Panc1 (cell line): ENCODE data around the gene RPL7A. TPM values are rescaled to one million over a fixed set of nuclear protein-coding genes. Genes with fewer than 3 reads are reported as not detected.

Experiments used
- ATAC-seq: fragments of 200-7000 bp; cut with Tn5 transposase; 2 replicates; pipeline ENCODE4 v1.9.1; 2020; ENCODE audit warnings: mild to moderate bottlenecking, moderate library complexity
- BruUV-seq: library from RNA; stranded (reverse); fragments of 400-500 nt; replicated peaks from 2 replicates; lab custom pipeline; 2021; lab: Mats Ljungman, UMichigan
- CTCF ChIA-PET: fragments of 300-600 bp; sonication (Branson Sonifier 250); formaldehyde crosslinking; loops from one replicate; lab custom pipeline; 2022; ENCODE audit warnings: antibody characterized with exemption; lab: Charles Lee
- POLR2A ChIA-PET: fragments of 300-600 bp; sonication (Branson Sonifier 250); formaldehyde crosslinking; loops from one replicate; lab custom pipeline; 2022; ENCODE audit warnings: antibody characterized with exemption; lab: Charles Lee
- DNase-seq: peaks from one replicate; pipeline ENCODE4 v3.0.0-alpha.2; 2010; ENCODE audit warnings: low read depth, low spot score
- H3K27ac ChIP-seq: 2 replicates; pipeline ENCODE4 v1.5.1; 2011; ENCODE audit warnings: mild to moderate bottlenecking, low read length, inconsistent platforms
- H3K27me3 ChIP-seq: fragments of 200-500 bp; sonication (Bioruptor generic); 2 replicates; pipeline ENCODE4 v1.6.0; 2014; ENCODE audit warnings: low read length, inconsistent platforms; ENCODE audit not compliant: control insufficient read depth, insufficient read depth
- H3K36me3 ChIP-seq: fragments of 200-500 bp; sonication (Bioruptor generic); 2 replicates; pipeline ENCODE4 v1.5.1; 2014; ENCODE audit warnings: inconsistent platforms, mild to moderate bottlenecking, low read length, moderate library complexity; ENCODE audit not compliant: control insufficient read depth, insufficient read depth
- H3K4me1 ChIP-seq: 2 replicates; pipeline ENCODE4 v1.5.1; 2011; ENCODE audit warnings: inconsistent platforms, mild to moderate bottlenecking, low read length, moderate library complexity; ENCODE audit not compliant: control insufficient read depth, insufficient read depth
- H3K4me3 ChIP-seq, 2 experiments: 2 replicates each; pipeline ENCODE4 v1.5.1; 2011 to 2012; ENCODE audit warnings: low read depth in 2 of 2, low read length in 2 of 2, mild to moderate bottlenecking in 2 of 2, inconsistent platforms in 1 of 2, moderate library complexity in 1 of 2
- H3K9me3 ChIP-seq: fragments of 200-500 bp; sonication (Bioruptor generic); 2 replicates; pipeline ENCODE4 v1.5.1; 2014; ENCODE audit warnings: low read depth, mild to moderate bottlenecking, inconsistent platforms, low read length, moderate library complexity; ENCODE audit not compliant: control insufficient read depth, insufficient read depth
- CTCF ChIP-seq: fragments of 450-650 bp; IDR thresholded peaks from 2 replicates; pipeline ENCODE4 v1.5.1; 2017; ENCODE audit warnings: mild to moderate bottlenecking
- POLR2AphosphoS5 ChIP-seq: IDR thresholded peaks from 2 replicates; pipeline ENCODE4 v1.6.1; 2012; ENCODE audit warnings: mild to moderate bottlenecking, low read depth, low read length, moderate library complexity
- REST ChIP-seq, 2 experiments: IDR thresholded peaks; 2 replicates each; pipeline ENCODE4 v1.6.1; 2011 to 2012; ENCODE audit warnings: low read depth in 2 of 2, control low read depth in 1 of 2, low read length in 1 of 2, mild to moderate bottlenecking in 1 of 2, moderate library complexity in 1 of 2; ENCODE audit not compliant: insufficient read depth in 1 of 2
- SIN3A ChIP-seq: IDR thresholded peaks from 2 replicates; pipeline ENCODE4 v1.6.1; 2012; ENCODE audit warnings: low read depth, mild to moderate bottlenecking, low read length, moderate library complexity, borderline replicate concordance; ENCODE audit not compliant: insufficient read depth
- TCF7L2 ChIP-seq: IDR thresholded peaks from 2 replicates; pipeline ENCODE4 v1.6.1; 2011; ENCODE audit warnings: mild to moderate bottlenecking, low read depth, low read length, inconsistent platforms
- in situ Hi-C: cut with HindIII; loops from 2 replicates; pipeline ENCODE4 v1.10.0; 2016; ENCODE audit warnings: low sequenced_read_pairs, low pct_unique_long_range_greater_than_20kb
- intact Hi-C: fragments of 100-400 bp; cut with micrococcal nuclease; formaldehyde crosslinking; loops from one replicate; pipeline ENCODE4 v1.10.0; 2022; ENCODE audit not compliant: unreplicated experiment
- total RNA-seq: library from RNA; stranded (reverse); gene quantifications from one replicate; pipeline ENCODE4 v1.2.1, GENCODE V29; 2021; ENCODE audit not compliant: unreplicated experiment

RPL7A gene
- total RNA-seq, 1 experiment from 2014 or later: 1,104 TPM

- in situ Hi-C loops: no loop called here
- Histone ChIP-seq H3K27me3 (no peaks in the 10 kb centered on the region), H3K4me1 (peaks cover 3% of the 10 kb centered on the region; the same call in 1 of the 2 replicates), H3K36me3 (no peaks in the 10 kb centered on the region; the same call in none of the 2 replicates), H3K9me3 (no peaks in the 10 kb centered on the region), H3K4me3 (no peak overlapping the region), H3K27ac (no peak overlapping the region)
- no TSS peak for BruUV-seq
- DNase-seq: no peak
- ChIA-PET POLR2A (no interaction called here), CTCF (interaction anchor here (0.5 kb wide), 1 partner anchor 160 kb away, joined by 8 read pairs; no protein-coding TSS in a partner anchor)
- ATAC-seq: 0 out of 2 replicates have a peak, but pooled peaks have one; percentile 18
- intact Hi-C loops: no loop called here
- TF ChIP-seq SIN3A (no peak), CTCF (peak; percentile 44)
These were observed 5.4 kb upstream of the RPL7A start for GRCh38 chr9:133342570-133342969.

DNA sequence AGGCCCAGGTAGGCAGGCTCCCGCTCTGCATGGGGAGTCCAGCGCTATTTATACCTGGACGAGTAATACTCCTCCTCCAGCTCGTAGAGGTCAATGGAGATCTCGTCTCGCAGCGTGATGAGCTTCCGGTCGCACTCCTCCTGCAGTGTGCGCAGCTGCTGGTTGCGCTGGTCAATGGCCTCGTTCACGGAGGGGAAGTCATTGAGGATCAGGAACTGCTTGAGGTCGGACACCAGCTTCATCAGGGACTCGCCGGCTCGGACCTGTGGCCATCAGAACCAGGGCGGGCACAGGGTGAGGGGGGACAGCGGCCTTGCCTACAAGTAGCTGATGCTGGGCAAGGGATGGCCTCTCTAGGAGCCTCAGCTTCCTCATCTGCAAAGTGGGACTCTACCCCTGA lies 3.9 kb upstream of the RPL7A start:
- TF ChIP-seq POLR2AphosphoS5 (no peak), REST (IDR thresholded peaks at IDR 0.05; ENCODE audit: insufficient read depth in 1 of 2, low read depth in 2 of 2, low read length in 1 of 2) (no peak), TCF7L2 (no peak), CTCF (no peak), SIN3A (no peak)
- H3K4me1 ChIP-seq: peaks cover 3% of the 10 kb centered on the region; the same call in 1 of the 2 replicates
- no peak for DNase-seq
- H3K27ac ChIP-seq: no peak overlapping the region
- H3K27me3 ChIP-seq: no peaks in the 10 kb centered on the region
- intact Hi-C loops: no loop called here
- ChIA-PET CTCF (no interaction called here), POLR2A (no interaction called here)
- BruUV-seq: no TSS peak
- H3K9me3 ChIP-seq: no peaks in the 10 kb centered on the region
- H3K4me3 ChIP-seq: no peak overlapping the region
- no peak for ATAC-seq
- H3K36me3 ChIP-seq: peaks cover 7% of the 10 kb centered on the region
- in situ Hi-C loops: no loop called here
